GM18499 (cell line): ENCODE measurements around the gene ZEB2.

Source experiments
- ATAC-seq: cut with Tn5 transposase; IDR thresholded peaks from one replicate; pipeline ENCODE4 v1.9.1; 2021; ENCODE audit warnings: moderate number of reproducible peaks; ENCODE audit not compliant: insufficient read depth, unreplicated experiment

The ZEB2 gene

DNA sequence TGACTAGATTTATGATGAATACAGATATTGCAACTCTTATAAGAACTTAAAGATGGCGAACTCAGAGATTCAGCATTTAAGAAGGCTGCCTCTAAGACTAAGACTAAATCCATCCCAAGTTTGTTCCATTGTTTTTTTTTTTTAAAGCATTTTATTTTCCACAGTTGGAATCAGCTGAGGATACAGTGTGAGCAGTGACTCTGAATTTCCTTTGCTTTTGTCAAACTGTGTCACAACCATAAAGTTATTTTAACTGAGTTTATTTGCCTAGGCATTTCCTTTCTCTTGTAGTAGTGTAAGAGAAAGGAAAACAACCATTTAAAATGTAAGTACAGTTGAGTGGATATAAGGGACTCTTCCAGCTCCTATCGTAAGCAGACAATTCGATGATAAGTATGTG is 63.9 kb downstream of the ZEB2 start:
- no peak for ATAC-seq

DNA sequence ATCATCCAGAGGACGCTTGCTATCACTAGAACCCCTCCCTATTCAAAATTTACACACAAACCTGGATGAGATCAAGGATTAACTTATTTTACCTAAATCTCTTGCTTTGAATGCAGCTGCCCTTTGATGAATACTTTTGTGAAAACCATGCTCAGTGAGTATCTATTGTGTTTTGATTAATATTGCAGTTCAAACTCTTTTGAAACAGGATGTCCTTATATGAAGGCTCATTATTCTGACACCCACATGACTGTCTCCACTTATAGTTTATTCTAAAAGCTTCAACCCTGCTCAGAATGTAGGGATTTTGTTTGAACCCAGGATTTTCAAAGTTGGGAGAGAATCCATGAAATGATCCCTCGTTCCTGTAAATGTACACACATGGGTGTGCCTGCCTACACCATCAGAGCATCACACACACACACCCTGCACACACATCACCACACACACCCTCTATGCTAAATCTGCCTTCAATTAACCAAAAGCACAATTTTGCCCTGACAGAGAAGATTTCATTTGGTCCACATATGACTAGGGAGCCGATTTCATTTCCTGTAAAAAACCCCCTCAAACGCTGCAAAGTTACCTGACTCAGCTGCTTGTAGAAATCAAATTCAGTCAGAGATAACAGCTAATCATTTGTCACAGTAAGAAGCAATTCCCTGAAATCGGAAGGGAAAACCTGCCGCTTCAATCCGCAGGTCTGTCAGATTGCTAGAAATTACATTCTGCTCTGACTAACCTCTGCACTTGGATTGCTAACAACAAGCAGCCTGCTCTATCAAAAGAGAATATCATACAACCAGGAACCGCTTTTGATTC is 65.2 kb downstream of the ZEB2 start:
- ATAC-seq = no peak

DNA sequence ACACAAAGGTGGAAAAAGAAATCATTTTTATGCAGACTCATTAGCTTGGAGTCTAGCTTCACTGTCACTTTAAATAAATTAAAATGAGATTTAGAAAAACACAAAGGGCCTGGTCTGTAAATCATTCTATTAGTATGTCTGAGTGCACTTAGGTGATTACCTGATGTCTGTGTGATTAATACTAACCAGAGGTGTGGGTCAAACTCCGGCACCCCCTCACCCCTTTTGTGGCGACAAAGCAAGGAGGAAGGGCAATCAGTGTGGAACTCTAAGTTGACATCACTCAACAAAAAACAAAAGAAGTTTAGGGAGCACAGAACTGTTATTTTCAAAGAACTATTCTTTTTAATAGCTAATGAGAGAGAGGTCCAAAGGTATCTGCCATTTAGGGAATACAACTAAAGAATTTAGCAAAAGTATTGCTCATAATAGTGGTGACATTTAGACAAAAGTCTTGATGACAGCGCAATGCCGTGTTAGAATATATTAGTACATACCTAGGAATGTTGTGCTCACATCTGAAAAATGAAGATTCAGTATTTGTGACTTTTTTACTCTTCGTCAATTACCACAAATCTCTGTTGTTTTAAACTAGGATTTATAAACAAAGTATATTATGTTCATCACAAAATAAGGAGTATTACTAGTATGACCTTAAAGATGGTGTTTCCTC is 66.3 kb downstream of the ZEB2 start:
- no peak for ATAC-seq

DNA sequence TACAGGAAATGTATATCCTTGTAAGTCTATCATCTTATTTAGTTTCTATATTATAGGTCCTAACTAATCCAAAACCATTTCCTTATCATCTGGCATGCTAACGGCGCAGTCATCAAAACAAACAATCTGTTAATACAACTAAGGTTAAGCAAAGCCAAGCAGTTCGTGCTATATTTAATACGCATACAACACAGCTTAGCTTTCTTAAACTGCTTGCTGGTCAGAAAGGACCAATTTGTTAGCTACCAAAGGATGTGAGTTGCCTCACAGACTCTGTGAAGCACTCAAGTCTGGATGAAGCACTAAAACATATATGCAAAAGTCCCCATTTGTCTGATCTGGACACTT is 67.0 kb downstream of the ZEB2 start:
- no peak for ATAC-seq

DNA sequence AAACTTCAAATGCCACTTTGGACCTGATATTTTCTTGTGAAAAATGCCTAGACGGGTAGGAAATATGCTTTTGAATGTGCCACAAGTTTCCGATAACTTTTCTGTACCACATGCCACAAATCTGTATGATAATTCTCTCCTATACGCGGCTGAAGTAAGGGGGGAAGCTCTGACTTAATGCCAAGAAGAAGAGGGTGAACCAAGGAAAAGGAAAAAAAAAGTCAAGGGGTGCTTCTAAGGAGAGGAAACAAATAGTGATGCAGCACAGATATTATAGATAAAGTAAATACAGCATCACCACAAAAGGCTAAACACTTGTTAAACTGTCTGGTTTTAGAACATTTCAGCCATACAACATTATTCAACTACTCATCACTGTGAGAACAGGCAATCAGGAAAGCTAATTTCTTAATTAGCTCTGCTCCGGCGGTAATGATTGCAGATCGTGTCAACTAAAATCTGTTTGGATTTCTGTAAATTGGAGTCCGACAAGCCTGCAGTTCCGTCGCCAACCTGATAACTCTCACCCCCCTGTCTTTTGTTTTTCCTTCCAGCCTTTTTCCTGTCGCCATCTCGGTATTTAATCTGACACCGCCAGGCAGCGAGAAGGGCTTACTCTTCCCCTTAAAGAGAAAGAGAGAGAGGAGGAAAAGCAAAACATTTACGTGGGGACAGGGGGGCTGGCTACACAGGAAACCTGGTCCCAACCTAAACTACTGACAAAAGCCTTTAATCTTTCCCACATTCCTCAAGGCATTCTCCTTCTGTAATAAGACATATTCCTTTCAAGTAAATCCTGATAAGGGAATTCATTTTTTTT is 67.5 kb downstream of the ZEB2 start:
- no peak for ATAC-seq

DNA sequence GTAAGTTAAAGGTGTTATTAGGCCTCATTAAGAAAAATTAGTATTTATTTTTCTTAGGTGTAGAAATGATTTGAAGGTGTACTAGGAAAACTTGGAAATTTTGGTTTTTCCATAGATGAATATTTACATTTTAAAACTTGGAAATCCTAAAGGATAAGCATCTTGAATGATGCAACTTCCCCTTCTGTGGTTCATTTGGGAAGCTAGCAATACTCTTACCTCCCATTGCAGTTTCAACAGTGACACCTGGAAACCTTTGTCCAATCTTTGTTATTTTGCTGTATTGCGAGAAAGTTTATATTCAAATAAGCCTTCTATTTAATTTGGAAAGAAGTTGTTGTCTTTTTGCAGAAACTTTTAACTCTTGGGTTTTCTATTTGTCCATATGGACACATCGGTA is 68.5 kb downstream of the ZEB2 start:
- ATAC-seq = no peak

DNA sequence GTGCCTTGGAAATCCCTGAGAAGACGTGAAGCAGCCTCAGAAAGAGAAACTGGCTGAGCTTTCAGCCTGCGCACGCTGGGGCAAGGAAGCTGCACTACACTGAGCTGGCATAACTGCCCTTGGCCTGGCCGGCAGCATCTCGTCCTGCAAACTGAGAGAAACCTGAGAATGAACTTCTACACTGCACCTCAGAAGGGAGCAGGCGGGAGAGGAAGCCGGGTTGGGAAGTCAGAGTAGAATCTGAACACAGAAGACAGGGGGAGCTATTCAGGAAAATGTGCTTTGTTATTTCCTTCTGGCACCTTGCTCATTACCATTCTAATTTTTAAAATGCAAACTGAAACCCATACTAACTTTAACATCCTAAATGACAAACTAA is 70.9 kb downstream of the ZEB2 start:
- no peak for ATAC-seq

DNA sequence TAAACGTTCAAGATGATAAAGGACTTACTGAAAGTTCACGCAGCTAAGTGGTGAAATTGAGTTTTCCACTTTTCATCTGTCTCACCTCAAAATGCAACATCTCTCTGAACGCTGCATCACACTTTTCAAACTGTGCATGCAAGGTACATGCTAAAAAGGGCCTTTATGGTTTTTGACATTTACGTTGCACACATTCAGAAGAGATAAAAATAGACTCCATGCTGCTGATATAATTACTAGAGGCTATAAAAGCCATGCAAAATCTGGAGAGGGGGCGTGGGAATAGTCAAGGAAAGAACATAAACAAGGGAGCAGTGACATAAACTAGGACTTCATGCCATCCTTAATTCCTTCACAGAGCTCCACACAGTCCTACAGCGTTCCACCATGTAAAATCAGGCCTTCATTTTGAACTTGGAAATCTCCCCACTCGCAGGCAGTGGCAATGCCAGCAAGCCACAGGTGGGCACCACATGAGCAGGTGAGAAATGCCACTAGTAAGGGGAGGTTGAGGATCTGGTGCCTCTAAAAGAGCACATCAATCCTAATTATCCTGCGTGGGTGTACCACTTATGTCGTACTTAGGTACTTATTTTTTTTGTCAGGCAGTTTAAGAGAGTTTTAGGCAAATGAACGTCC is 71.4 kb downstream of the ZEB2 start:
- ATAC-seq = no peak

DNA sequence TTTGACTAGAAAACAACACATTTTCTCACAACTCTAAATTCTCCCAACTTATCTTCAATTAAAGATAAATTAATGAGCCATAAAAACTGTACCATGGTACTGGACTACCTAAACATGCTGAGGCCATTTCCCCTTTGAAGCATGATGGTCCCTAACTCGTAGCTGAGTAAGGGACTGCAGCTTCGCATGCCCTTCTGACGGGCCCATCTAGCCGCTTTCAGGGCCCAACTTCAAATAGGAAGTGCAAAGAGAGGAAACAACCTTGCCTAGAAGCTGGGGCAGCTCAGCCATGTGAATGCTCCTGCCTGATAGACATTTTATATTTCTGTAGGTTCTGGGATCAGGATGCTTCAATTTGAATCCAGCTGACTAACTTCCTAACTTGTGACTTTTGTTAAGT is 72.4 kb downstream of the ZEB2 start:
- ATAC-seq = no peak

DNA sequence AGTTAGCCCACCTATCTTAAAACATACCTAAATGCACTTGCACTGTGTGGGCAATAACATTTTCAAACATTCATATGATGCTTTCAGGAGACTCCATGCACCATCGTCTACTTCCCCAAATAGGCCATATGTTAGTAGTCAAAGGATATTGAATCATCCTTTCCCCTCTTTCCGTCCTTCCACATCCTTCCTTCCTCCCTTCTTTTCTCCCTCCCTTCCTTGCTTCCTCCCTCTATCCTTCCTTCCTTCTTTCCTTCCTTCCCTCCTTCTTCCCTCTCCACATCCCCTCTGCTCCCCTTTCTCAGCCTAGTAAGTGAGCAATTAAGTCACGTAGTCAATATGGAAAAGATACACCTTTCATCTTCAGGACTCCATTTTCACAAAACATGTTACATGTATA is 73.8 kb downstream of the ZEB2 start:
- no peak for ATAC-seq

DNA sequence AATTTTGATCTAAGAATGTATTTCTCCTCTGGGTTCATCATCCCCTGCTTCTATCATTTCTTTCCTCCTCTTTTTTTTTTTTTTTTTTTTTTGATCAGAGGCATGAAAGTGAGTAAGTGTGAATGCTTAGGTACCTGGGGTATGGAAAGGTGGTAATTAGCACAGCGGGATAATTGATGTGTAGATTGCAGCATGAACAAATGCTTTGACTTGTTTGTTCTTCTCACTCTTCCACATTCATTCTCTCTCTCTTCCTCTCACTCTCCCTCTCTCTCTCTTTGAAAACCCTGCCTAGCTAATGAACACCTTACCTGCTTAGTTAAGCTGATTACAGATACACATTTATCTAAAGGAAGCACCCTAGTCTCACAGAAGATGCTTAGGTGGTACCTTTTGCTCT is 74.7 kb downstream of the ZEB2 start:
- ATAC-seq = no peak

DNA sequence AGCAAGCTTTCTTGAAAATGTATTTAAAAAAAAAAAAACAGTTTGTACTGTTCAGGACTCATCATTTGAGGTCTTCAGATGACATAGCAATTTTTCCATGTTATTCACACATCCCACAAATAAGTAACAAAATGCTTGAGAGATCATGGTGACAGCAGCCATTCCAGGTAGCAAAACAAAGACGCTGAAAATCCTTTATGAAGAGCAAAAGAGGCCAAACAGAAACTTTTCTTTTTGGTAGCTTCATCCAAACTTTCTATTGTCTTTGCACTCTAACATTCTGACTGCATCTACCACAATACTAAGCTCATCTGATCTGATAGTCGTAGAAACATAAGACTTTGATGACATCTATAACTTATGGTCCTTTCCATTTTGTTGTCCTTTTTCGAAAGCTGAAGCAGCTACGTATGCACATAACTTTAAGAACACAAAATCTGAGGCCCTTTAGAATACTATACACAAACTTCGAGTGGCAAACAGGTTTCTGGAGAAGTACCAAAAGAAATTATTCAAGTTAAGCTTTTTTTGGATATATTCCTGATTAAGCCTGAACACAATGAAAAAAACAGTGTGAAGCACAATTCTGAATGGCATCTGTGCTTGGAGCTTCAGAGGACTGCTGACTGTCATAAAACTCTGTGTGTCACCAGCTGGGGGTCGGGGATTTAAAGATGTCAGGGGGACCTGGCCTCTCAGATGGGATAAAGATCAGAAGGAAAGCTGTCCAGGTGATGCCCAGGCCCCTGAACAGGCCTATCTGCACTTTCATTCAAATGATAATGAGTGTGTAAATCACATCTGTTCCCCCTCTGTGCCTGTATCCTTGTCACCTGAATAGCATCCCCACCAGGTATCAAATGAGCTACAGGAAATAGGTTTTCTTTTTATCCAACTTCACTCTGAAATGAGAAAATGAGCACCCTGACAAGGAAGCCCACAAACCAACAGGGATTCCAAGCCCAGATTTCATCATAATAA is 75.8 kb downstream of the ZEB2 start:
- no peak for ATAC-seq

DNA sequence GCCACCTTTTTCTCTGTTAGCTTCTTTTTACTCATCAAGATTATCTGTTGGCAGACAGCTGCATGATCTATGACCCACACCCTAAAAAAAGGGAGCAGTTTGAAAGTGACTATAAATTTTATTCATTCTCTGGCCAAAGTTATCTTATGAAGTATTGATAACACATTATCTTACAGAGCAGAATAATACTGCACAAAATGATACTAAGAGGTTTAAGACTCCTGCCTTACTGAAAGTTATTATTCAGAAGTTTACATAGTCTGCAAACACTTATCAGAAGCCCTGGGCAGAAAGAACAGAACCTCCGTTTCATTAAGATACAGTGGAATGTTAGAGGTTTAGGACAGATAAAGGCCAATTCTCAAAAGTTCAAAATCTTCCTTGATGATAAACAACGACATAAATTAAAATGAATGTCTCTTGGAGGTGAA is 78.2 kb downstream of the ZEB2 start:
- ATAC-seq = no peak

DNA sequence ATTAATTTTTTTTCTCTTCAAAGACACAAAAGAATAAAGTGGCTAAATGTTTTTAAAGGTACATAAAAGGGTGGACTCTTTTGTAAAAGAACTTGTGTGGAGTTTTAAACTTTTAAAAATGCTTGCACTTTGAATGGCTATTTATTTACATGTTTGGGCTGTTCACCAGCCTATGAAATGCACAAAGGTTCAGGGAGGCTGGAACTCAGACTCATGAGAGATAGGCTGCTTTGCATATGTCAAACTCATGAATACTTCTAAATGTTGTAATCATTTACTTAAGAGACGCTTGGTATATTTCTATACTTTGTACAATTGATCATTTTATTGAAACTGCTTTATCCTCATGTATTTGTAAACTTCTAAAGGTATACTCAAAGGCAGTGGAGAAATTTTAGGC is 79.9 kb downstream of the ZEB2 start:
- ATAC-seq = no peak

DNA sequence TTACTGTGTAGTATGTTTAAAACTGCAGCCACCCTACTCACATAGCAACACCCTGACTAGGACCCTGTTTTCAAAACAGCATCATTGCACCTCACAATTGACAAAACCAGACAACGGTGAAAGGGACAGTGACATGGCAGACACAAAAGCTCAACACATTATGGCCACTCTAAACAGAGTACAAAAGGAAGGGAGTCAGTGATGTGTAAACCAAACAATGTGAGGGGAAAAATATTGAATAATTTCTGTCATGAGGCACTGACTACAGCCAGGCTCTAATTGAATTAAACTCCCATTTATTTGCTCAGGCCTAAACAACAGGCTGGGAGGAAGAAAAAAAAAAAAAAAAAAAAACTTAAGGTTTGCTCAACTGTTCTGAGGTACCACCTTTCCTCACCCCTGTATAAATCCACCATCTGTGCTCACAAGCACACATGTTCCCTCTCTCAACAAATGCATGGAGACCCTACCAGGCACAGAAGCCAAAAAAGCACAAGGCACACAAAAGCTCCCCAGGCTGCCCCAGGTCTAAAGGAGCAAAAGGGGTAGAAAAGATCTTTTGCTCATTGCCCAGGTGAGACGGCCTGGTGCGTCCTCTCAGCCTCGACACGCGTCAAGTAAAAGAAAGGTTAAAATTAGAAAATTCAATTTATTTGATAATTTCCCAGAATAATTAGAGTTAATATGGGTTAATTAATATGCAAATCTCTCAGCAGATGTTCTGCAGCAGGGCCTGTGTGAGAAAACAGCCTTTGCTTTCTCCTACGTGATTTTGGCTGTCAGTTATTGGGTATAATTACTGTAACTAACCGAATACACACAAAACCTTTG is 80.9 kb downstream of the ZEB2 start:
- ATAC-seq = no peak

DNA sequence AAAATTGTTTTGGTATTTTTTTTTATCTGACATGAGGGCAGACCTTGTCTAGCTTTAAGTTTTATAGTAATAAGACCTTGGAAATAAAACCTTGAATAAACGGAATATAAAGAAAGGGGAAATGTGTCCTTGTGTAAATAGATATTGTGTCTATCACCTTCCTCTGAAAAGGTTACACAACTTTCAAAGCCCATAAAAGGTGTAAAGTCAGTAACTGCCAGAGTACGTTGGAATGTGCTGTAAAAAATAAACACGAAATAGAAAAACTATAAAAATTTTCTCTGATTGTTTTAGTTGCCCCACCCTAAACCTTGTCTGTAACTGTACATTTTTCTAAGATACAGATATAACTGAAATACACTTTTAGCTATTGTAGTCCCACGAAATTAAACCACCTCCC is 82.3 kb downstream of the ZEB2 start:
- no peak for ATAC-seq

DNA sequence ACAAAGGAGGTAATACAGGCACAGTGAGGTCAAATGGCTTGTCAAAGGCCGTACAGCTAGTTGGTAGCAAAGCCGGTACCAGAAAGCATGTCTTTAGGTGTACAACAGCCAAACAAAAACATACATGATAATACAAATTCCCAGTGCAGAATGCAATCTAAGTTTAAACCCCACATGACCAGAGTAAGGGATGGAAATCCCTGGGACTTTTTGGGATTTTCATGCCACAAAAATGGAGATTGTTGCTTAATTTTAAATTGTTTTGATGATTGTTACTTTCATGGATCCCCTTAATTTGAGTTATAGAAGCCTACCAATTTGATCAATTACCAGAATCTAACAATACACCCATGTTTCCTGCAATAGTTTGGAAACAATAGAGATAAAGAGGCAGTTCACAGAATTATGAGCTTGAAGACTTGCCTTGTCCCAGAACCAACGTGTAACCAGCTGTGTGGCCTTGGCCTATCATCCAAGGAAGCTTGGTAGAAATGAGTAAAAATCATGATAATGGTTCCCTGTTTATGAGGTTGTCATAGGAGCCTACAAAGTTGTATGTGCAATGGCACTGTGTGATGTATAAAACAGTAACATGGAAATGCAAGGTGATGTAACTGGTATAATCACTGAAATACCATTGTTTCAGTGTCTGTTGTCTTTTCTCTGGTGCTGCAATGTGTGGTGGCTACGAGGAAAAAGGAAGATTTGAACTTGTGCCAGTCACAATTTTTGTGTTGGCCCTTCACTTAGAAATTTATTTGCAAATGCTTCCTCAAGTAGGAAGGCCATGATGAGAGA is 85.3 kb downstream of the ZEB2 start:
- no peak for ATAC-seq

DNA sequence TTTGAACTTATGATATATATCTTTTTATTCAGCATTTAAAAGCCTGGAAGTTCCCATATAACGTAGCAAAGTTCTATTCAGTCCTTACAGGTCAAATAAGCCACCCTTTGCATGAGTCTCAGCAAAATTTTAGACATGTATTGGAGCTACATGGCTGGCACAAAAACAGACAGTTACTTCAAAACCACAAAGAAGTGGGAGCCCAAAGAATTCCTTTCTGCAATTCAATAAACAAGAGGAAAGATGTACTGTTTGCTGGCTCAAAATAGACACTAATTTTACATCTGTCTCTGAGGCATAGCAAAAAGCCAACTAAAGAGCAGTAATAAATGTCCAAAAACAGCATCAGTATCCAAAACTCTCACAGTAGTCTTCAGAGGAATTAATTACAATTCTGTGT is 87.0 kb downstream of the ZEB2 start:
- no peak for ATAC-seq
